PFSK-1 (cell line): Measurements from ENCODE around the gene SCRN2.

Source experiments
- FOXP2 ChIP-seq: optimal IDR thresholded peaks from 2 replicates; pipeline ENCODE3; 2011; ENCODE audit warnings: borderline replicate concordance, control low read depth, inconsistent platforms; ENCODE audit not compliant: insufficient read depth; ENCODE audit errors: extremely low read length, extremely low read depth
- POLR2AphosphoS5 ChIP-seq: IDR thresholded peaks from 2 replicates; pipeline ENCODE4 v1.6.1; 2012; ENCODE audit warnings: low read depth, mild to moderate bottlenecking, control low read depth, low read length, moderate library complexity
- REST ChIP-seq, 2 experiments: IDR thresholded peaks; 2 replicates each; pipeline versions ENCODE4 v1.6.1 to v1.8.0; 2011 to 2012; ENCODE audit warnings: low read depth in 2 of 2, low read length in 2 of 2, control low read depth in 1 of 2, inconsistent platforms in 1 of 2, mild to moderate bottlenecking in 1 of 2, moderate library complexity in 1 of 2; ENCODE audit not compliant: insufficient read depth in 1 of 2
- SIN3A ChIP-seq: IDR thresholded peaks from 2 replicates; pipeline ENCODE4 v1.6.1; 2012; ENCODE audit warnings: mild to moderate bottlenecking, low read length, moderate library complexity, borderline replicate concordance; ENCODE audit not compliant: insufficient read depth
- TAF1 ChIP-seq: IDR thresholded peaks from 2 replicates; pipeline ENCODE4 v1.6.1; 2012; ENCODE audit warnings: low read length, control low read depth, borderline replicate concordance; ENCODE audit not compliant: insufficient read depth

SCRN2 gene

GRCh38 chr17:47884427-47884740 lies 43.3 kb upstream of the SCRN2 start:
- TF ChIP-seq REST (IDR thresholded peaks at IDR 0.05; ENCODE audit: insufficient read depth in 1 of 2, low read depth in 2 of 2, low read length in 2 of 2) (no peak), TAF1 (no peak), POLR2AphosphoS5 (no peak), SIN3A (no peak), FOXP2 (no peak)

DNA sequence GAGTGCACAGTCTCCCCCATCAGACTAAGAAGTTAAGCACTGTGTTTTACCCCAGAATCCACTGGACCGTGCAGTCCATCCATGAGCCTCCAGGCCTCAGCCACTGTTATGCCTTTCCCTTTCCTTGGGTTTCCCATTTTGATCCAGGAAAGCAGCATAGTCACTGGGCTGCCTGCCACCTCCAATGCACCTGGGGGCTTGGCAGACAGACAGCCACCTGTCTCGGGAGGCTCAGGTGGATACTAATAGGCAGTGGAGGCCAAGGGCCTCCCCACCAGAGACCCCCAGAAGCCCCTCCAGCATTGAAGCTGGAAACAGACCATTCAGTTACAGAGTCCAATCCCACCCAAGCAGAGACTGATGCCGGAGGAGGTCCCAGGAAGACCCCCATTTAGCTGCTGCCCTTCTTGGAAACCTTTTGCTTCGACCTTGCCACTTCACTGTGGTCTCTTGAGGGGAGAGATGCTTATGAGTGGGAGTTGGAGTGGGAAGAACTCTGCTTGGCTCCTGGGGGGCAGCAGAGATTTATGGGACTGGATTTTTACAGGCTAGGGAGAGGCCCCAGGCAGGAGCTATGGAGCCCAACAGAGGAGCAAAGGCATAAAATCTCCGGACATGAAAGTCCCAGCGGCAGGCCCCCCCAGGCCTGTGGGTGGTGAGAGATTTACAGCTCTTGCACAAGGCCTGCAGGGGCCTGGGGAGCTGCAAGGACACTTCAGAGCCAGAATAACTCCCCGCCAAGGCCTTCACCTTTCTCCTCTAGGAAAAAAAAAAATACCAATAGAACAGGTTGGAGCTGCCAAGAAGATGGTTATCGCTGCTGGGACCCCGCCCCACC lies 42.7 kb upstream of the SCRN2 start:
- TF ChIP-seq REST (IDR thresholded peaks at IDR 0.05; ENCODE audit: insufficient read depth in 1 of 2, low read depth in 2 of 2, low read length in 2 of 2) (no peak), FOXP2 (no peak), SIN3A (no peak), POLR2AphosphoS5 (no peak), TAF1 (no peak)

DNA sequence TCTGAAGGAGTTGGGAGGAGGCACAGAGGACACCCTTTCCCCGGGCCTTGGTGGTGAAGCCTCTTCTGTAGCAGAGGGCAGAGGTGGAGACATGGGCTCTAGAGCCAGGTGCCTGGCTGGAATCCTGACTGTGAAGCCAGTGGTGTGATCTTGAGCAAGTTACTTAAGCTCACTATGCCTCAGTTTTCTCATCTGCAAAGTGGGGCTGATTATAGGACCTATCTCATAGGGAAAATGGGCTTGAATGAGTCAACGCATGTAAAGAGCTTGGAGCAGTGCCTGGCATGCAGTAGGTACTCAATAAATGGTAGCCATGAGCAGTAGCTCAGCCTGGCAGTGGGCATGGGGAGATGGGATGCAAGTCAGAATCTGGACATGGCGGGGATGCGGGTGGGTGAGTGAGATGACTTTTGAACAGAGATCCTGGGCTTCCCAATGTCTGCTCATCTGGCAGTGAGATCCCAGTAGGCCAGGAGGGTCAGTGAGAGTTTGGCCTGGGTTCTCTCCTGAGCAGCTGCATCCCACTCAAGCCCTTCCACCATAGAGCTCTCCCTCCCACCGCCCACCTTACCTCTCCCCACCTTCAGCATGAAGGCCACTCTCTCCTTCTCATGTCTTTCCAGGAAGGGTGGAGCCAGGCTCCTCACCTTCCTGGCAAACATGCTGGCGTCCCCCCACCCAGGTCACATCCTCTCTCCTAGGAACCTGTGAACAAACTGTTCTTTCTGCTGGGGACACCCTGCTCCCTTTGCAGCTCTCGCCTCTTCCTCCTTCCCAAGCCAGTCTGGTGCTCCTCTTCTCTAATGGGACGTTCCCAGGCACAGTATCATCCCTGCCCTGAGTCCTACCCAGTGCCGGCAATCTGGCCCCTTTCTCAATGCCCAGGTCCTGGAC lies 41.9 kb upstream of the SCRN2 start:
- TF ChIP-seq TAF1 = no peak
- no peak for TF ChIP-seq POLR2AphosphoS5
- TF ChIP-seq REST (IDR thresholded peaks at IDR 0.05; ENCODE audit: insufficient read depth in 1 of 2, low read depth in 2 of 2, low read length in 2 of 2) = no peak
- no peak for TF ChIP-seq FOXP2
- no peak for TF ChIP-seq SIN3A

DNA sequence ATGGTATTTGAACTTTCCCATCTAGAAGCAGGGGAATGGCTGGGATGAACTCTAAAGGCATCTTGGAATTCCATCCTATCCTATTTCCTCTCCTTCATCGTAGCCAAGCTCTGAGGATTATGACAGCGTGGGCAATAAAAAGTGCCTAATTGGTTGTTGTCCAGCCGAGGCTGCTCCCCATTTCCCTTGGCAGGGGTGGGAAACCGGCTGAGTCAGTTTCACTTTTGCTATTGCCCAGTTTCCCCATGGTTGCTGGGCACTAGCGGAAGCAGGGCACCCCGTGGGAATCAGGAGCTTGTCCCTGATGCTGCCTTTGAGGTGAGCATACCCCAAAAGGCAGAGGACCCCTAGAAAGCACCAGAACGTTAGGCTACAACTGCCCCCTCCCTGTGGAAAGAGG lies 41.2 kb upstream of the SCRN2 start:
- no peak for TF ChIP-seq POLR2AphosphoS5

GRCh38 chr17:47879776-47880454 lies 38.8 kb upstream of the SCRN2 start:
- TF ChIP-seq REST (IDR thresholded peaks at IDR 0.05; ENCODE audit: insufficient read depth in 1 of 2, low read depth in 2 of 2, low read length in 2 of 2) (no peak), FOXP2 (no peak), SIN3A (no peak), POLR2AphosphoS5 (no peak), TAF1 (no peak)
